Breast epithelium (tissue), 4 donors: Measurements from ENCODE around the gene PFDN2. TPM values are rescaled to one million over a fixed set of nuclear protein-coding genes. Genes with fewer than 3 reads are reported as not detected.

ENCODE experiments used
- DNase-seq, 2 donors: peaks; one replicate each; pipeline ENCODE4 v3.0.0-alpha.2; 2019; ENCODE audit warnings: low spot score in 2 of 2
- H3K27ac ChIP-seq, 2 donors: fragments of 200-600 bp; sonication (generic) in 1 of 2; one replicate each; pipeline ENCODE4 v1.5.1; 2016 to 2019; ENCODE audit warnings: mild to moderate bottlenecking in 1 of 2
- H3K27me3 ChIP-seq, 2 donors: fragments of 200-600 bp; sonication (generic) in 1 of 2; one replicate each; pipeline versions ENCODE4 v1.5.1 to v1.6.0; 2017 to 2019; ENCODE audit warnings: control low read depth in 1 of 2, mild to moderate bottlenecking in 1 of 2
- H3K36me3 ChIP-seq: fragments of 200-600 bp; one replicate; pipeline ENCODE4 v1.5.1; 2019
- H3K4me1 ChIP-seq, 2 donors: fragments of 200-600 bp; sonication (generic); one replicate each; pipeline ENCODE4 v1.5.1; 2016 to 2019; ENCODE audit warnings: control low read depth in 1 of 2
- H3K4me3 ChIP-seq, 3 donors: fragments of 200-600 bp; sonication (generic); 1 replicate in 2 of 3; 2 replicates in 1 of 3; pipeline ENCODE4 v1.5.1; 2016 to 2019; ENCODE audit warnings: mild to moderate bottlenecking in 3 of 3, moderate library complexity in 2 of 3
- H3K9me3 ChIP-seq, 2 donors: fragments of 200-600 bp; sonication (generic) in 1 of 2; one replicate each; pipeline ENCODE4 v1.5.1; 2016 to 2019; ENCODE audit warnings: control low read depth in 1 of 2
- POLR2A ChIP-seq: fragments of 450-650 bp; IDR thresholded peaks from one replicate; pipeline ENCODE4 v1.6.1; 2016; ENCODE audit warnings: antibody characterized with exemption, mild to moderate bottlenecking, moderate library complexity
- POLR2AphosphoS5 ChIP-seq, 3 donors: sonication (generic); formaldehyde crosslinking; IDR thresholded peaks; one replicate each; pipeline ENCODE4 v1.6.1; 2017; ENCODE audit warnings: antibody characterized with exemption in 3 of 3
- intact Hi-C: fragments of 100-400 bp; cut with DNase I; formaldehyde crosslinking; loops from one replicate; pipeline ENCODE4 v1.15.1; 2023; ENCODE audit warnings: low total_unique reads
- total RNA-seq, 3 donors: library from RNA; depleted of rRNA; stranded (reverse); fragments of >200 nt; gene quantifications; one replicate each; pipeline ENCODE4 v1.1.0, GENCODE V29; 2016
- TF ChIP-seq, protein P1 (sequence below), 3 donors: fragments of 450-650 bp; IDR thresholded peaks; one replicate each; pipeline ENCODE4 v1.5.1; 2016 to 2017; ENCODE audit warnings: antibody characterized with exemption in 3 of 3, mild to moderate bottlenecking in 3 of 3, moderate library complexity in 3 of 3

The PFDN2 gene
- total RNA-seq, 3 donors from 2014 or later: 32.5 to 50.1 (median 37.0) TPM

DNA sequence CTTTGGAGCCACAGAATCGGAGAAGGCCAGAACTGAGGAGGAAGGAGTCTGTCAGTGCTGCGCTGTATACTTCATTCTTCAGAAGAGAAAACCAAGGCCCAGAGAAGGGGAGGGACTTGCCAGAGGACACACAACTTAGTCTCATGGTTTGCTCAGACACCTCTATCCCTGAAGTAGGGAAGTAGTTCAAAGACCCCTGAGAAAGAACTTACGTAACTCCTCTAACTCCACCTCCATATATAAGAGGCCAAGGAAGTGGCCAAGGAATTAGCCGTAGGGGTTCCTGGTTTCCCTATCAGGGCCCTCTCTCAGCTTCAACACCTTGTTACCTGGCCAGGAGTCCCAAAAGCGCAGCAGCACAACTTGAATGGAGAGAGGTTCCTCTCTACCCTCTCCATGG lies 27.9 kb downstream of the PFDN2 start:
- H3K4me1 ChIP-seq: no peaks in the 10 kb centered on the region
- no peak for TF ChIP-seq POLR2A
- TF ChIP-seq, protein P1, sequence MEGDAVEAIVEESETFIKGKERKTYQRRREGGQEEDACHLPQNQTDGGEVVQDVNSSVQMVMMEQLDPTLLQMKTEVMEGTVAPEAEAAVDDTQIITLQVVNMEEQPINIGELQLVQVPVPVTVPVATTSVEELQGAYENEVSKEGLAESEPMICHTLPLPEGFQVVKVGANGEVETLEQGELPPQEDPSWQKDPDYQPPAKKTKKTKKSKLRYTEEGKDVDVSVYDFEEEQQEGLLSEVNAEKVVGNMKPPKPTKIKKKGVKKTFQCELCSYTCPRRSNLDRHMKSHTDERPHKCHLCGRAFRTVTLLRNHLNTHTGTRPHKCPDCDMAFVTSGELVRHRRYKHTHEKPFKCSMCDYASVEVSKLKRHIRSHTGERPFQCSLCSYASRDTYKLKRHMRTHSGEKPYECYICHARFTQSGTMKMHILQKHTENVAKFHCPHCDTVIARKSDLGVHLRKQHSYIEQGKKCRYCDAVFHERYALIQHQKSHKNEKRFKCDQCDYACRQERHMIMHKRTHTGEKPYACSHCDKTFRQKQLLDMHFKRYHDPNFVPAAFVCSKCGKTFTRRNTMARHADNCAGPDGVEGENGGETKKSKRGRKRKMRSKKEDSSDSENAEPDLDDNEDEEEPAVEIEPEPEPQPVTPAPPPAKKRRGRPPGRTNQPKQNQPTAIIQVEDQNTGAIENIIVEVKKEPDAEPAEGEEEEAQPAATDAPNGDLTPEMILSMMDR (IDR thresholded peaks at IDR 0.05): no peak
- no peak for TF ChIP-seq POLR2AphosphoS5 (IDR thresholded peaks at IDR 0.05)
- intact Hi-C loops: no loop called here

DNA sequence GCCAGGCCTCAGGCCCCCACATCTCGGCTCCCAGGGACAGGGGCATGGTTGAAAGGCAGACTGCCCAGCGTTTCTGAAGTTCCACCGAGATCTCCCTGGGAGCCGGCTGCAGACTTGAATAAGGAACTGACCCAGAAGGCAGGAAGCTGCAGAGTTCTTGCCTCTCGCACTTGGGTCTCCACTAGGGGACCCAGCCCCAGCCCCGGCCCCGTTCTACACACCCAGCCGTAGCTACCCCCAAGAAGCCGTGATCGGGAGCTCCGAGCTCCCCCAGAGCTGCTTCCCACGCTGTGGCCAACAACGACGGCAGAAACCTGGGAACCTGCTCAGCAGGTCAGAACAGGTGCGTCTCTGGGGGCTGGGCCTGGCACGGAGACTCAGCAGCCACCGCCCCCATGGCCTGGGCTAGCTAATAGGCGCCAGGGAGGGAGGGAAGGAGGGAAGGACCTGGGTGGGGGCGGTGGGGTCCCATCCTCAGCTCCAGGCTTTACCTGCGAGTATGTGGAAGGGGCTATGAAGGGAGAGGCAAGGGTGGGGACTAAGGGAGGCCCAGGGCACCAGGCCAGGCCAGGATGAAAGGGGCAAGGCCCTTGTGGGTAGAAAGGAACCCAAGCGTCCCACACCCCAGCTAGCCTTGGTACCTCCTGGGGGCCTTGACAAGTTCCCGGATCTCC lies 28.4 kb downstream of the PFDN2 start, which contains the start of gene NECTIN4:
NECTIN4 (minus strand) TSS at position 308 of the 674 bp plus-strand sequence; CDS start at position 46, 262 bp downstream.
- Histone ChIP-seq H3K4me3 (peak within 1 kb of the TSS in 2 of 3 donors; percentile 60 to 65), H3K27ac (peak within 1 kb of the TSS; percentile 92 to 98), H3K36me3 (no peaks in the 10 kb centered on the region), H3K9me3 (no peaks in the 10 kb centered on the region), H3K4me1 (no peaks in the 10 kb centered on the region), H3K27me3 (no peaks in the 10 kb centered on the region)
- DNase-seq: peak; percentile 85 to 91
- TF ChIP-seq, protein P1 (IDR thresholded peaks at IDR 0.05): peak in 1 of 3 donors; percentile 27
- TF ChIP-seq POLR2A: peak; percentile 10
- TF ChIP-seq POLR2AphosphoS5 (IDR thresholded peaks at IDR 0.05): peak in 2 of 3 donors; percentile 67 to 93
- intact Hi-C loops: no loop called here

More for the DNA sequence above, 27.9 kb downstream of the PFDN2 start:
- peak in 1 of 2 donors; percentile 10 for DNase-seq
- Histone ChIP-seq H3K9me3 (no peaks in the 10 kb centered on the region), H3K27ac (peak overlapping the region; percentile 92 to 98), H3K4me3 (peak overlapping the region in 2 of 3 donors; percentile 60 to 65), H3K27me3 (no peaks in the 10 kb centered on the region), H3K36me3 (no peaks in the 10 kb centered on the region)

DNA sequence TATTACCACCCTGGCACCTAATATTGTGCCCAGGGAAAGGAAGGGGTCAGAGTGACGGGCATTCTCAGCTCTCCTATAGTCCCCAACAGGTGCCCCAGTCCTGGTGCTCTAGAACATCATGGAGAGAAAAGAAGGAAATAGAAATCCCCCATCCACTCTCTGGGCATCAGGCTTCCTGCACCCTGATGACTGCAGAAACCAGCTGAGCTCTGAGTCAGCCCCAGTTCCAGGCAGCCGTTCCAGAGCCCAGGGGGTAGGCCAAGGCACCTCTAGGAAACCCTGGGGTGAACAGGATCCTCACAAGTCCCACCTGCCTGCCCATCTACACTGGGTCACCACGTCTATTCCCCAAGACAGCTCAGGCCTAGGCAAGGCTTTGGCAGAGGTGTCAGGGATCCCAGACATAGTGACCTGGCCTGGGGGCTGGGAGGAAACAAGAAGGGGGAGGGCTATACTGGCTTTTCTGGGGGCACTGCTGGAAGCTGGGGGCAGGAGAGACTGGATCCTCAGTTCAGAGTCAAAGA lies 29.2 kb downstream of the PFDN2 start:
- Histone ChIP-seq H3K27ac (peak overlapping the region; percentile 92 to 98), H3K36me3 (no peaks in the 10 kb centered on the region), H3K4me3 (peak overlapping the region in 2 of 3 donors; percentile 60 to 65), H3K27me3 (no peaks in the 10 kb centered on the region), H3K4me1 (no peaks in the 10 kb centered on the region), H3K9me3 (no peaks in the 10 kb centered on the region)
- intact Hi-C loops: no loop called here
- TF ChIP-seq POLR2AphosphoS5 (IDR thresholded peaks at IDR 0.05) (peak in 1 of 3 donors; percentile 12), POLR2A (no peak)
- DNase-seq: no peak

DNA sequence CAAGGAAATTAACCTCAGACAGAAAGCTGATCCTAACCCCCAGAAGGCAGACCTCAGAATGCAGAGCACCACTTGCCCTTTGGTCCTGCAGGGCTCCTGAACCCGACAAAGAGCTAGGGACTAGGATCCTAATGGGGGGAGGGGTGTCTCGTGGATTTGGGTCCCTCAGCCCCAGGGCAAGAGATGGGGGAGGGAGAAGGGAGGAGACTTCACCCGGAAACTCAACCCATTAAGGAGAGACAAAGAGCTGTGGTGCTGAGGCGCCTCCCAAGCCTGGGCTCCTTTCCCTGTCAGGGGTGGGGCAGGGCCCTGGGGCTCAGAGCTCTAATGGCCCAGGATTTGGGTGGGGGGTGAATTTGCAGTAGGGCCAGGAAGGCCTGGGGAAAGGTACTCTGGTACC lies 31.4 kb downstream of the PFDN2 start:
- intact Hi-C loops: no loop called here
- no peak for TF ChIP-seq POLR2A

DNA sequence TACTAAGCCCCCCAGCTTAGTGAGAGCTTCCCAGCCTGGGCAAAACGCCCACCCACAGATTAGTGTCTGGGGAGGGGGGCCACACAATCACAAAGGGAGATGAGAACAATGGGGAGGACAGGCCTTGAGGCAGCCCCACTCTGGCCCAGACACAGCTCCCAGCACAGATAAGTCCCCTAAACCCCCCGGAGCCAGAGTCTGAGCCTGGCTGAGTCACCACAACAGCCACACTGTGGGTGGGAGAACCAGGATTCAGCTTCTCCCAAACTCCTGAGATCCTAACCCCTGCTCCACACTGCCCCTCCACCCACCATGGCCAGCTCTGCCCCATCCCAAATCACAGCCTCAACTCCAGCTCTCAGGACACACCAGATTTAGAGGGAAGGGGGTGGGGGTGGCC lies 32.7 kb downstream of the PFDN2 start:
- no peak for TF ChIP-seq POLR2A
- TF ChIP-seq, protein P1 (IDR thresholded peaks at IDR 0.05): no peak
- TF ChIP-seq POLR2AphosphoS5 (IDR thresholded peaks at IDR 0.05): no peak
- Histone ChIP-seq H3K27me3 (no peaks in the 10 kb centered on the region), H3K9me3 (no peaks in the 10 kb centered on the region), H3K36me3 (no peaks in the 10 kb centered on the region), H3K27ac (peak overlapping the region; percentile 92 to 98), H3K4me3 (peak overlapping the region in 2 of 3 donors; percentile 60 to 65), H3K4me1 (peaks cover 0 to 15% of the 10 kb centered on the region in 2 donors)
- intact Hi-C loops: no loop called here
- no peak for DNase-seq

More for the DNA sequence above, 31.4 kb downstream of the PFDN2 start:
- H3K27ac ChIP-seq: peak overlapping the region; percentile 92 to 98
- H3K36me3 ChIP-seq: no peaks in the 10 kb centered on the region
- peak overlapping the region in 2 of 3 donors; percentile 60 to 65 for H3K4me3 ChIP-seq
- H3K27me3 ChIP-seq: no peaks in the 10 kb centered on the region
- no peak for DNase-seq
- no peaks in the 10 kb centered on the region for H3K9me3 ChIP-seq
- peaks cover 0 to 15% of the 10 kb centered on the region in 2 donors for H3K4me1 ChIP-seq

DNA sequence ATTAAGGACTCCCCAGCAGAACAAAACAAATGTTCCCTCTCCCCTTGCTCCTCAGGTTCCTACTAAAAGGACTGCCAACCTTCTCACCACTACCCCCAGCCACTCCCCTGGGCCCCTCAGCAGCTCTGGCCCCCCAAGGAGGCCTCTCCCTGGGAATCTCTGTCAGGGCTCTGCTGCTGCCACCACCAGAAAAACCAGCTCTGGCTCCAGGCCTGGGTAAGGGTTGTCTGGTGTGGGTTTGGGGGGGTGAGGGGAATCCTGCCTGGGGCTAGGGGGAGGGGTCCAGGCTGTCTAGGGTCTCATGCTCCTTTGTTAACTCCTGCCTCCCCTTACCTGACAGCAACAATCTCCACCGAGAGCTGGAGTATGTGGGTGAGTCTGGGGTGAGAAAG lies 33.2 kb downstream of the PFDN2 start:
- H3K36me3 ChIP-seq: no peaks in the 10 kb centered on the region
- no peaks in the 10 kb centered on the region for H3K27me3 ChIP-seq
- DNase-seq: no peak
- H3K9me3 ChIP-seq: no peaks in the 10 kb centered on the region
- H3K4me1 ChIP-seq: peaks cover 0 to 15% of the 10 kb centered on the region in 2 donors
- peak overlapping the region; percentile 92 to 98 for H3K27ac ChIP-seq
- TF ChIP-seq POLR2AphosphoS5 (IDR thresholded peaks at IDR 0.05): no peak
- TF ChIP-seq, protein P1 (IDR thresholded peaks at IDR 0.05): no peak
- TF ChIP-seq POLR2A: no peak
- intact Hi-C loops: no loop called here
- H3K4me3 ChIP-seq: peak overlapping the region in 2 of 3 donors; percentile 60 to 65
